Occipital lobe (tissue), 2 donors: ENCODE results near the gene NPIPB2. TPM values are rescaled to one million over a fixed set of nuclear protein-coding genes. Genes with fewer than 3 reads are reported as not detected.
"Not testable (repeated sequence)": the region's sequence is repeated elsewhere in the genome, so short reads cannot be mapped to it uniquely, and the experiment has no call there.

Experiments
- DNase-seq: peaks from one replicate; lab custom pipeline; 2025; lab: John Stamatoyannopoulos, UW
- total RNA-seq: library from RNA; depleted of rRNA; stranded (reverse); fragments of >200 nt; gene quantifications from one replicate; pipeline ENCODE4 v1.2.3, GENCODE V29; 2014

Gene NPIPB2
- total RNA-seq, 1 donor from 2014 or later, result 0.78 TPM

DNA sequence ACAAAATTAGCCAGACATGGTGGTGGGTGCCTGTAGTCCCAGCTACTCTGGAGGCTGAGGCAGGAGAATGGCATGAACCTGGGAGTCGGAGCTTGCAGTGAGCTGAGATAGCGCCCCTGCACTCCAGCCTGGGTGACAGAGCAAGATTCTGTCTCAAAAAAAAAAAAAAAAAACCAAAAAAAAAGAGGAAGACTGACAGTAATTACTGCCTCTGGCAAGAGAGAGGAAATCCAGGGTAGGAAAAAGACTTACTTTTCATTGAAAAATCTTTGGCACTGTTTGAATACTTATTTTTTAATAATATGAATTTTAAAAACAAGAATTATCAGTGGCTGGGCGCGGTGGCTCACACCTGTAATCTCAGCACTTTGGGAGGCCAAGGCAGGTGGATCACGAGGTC is 20.6 kb upstream of the NPIPB2 start:
- not testable (repeated sequence) for DNase-seq

DNA sequence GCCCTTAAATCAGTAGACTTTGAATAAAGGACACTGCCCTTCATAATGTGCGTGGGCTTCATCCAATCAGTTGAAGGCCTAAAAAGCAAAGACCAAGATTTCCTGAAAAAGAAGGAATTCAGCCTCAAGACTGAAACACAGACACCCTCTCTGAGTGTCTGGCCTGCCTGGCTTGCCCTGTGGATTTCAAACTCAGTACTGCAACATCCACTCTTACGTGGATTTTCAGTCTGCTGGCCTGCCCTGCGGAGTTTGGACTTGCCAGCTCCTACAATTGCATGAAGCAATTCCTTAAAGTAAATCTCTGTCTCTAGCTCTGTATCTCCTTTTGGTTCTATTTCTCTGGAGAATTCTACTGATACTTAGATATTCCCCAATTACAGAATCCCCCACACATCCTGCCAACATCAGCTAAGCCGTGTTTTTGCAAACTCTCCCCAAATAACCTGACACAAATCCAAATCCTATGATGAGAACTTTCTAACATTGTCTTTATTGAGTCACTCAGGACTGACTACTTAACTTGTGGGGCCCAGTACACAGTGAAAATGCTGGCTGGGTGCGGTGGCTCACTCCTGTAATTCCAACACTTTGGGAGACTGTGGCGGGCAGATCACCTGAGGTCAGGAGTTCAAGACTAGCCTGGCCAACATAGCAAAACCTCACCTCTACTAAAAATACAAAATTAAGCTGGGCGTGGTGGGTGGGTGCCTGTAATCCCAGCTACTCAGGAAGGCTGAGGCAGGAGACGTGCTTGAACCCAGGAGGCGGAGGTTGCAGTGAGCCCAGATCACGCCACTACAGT is 15.9 kb upstream of the NPIPB2 start:
- no peak for DNase-seq

DNA sequence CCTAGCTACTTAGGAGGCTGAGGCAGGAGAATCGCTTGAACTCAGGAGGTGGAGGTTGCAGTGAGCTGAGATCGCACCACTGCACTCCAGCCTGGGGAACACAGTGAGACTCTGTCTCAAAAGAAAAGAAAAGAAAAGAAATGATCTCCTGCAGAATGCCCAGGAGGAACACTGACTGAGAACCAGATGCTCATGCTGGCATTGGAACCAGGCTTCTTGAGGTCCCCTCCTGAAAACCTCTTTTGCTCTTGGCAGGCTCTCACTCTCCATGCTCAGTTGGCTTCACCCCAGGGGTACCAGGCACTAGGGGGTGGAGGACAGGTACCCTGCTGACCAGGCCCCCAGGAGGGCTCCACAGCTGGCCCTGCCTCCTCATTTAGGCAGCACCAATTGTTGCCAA is 14.7 kb upstream of the NPIPB2 start:
- no peak for DNase-seq

DNA sequence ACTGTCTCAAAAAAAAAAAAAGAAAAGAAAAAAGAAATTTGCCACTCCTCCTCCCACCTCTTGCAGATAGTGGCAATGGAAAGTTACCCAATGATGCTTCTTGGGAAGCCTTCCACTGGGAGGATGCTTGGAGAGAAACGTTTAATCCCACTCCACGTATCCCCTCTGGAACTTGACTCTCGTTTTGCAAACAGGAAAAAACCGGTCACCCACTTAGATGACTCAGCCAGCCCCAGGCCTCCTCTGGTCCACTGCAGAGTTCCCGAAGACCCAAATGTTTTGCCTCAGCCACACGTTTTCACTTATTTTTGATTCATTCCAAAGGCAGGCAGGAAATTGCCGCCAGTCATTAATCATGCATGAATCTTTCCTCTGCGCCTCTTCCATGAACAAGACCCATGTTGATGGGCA is 13.9 kb upstream of the NPIPB2 start:
- DNase-seq, result no peak

DNA sequence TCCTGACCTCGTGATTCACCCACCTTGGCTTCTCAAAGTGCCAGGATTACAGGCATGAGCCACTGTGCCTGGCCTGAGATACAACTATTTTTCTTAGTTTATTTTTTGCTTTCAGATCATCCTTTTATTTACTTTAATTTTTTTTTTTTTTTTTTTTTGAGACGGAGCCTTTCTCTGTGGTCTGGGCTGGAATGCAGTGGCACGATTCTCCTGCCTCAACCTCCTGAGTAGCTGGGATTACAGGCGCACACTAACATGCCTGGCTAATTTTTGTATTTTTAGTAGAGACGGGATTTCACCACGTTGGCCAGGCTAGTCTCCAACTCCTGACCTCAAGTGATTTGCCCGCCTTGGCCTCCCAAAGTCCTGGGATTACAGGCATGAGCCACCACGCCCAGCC is 11.7 kb upstream of the NPIPB2 start:
- not testable (repeated sequence) for DNase-seq

DNA sequence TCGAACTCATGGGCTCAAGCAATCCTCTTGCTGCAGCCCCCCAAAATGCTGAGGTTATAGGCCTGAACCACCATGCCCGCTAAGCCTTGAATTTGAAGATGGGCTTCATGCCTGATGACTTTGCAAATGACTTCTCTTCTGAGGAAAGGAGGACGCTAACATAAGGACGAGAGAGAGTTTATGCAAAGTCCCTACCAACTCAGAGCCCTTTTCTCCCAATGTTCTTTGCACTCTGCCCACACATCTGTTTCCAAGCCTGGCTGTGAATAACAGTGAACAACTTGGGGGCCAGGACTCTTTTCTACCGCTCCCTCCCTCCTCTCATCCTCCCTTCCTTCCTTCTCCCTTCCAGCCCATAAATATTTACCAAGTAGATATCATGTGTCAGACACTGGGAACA is 8.5 kb upstream of the NPIPB2 start:
- no peak for DNase-seq

DNA sequence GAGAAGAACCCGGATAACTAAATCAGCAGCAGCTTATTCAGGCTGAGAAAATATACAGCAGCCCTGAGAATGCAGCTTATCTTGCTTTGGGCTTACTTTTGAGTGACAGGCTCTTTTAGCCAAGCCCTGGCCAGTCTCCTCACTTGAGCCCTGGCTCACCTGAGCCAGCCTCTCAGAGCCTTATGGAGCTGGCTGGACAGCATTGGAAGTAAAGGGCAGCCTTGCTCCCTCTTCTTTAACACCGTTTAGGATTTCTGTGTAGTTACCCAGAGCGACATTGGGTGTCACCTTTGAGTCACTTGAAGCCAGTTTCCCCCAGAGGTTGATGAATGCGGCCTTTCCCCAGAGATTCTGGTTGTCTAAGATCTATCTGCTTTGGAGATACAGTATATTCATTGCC is 7.7 kb upstream of the NPIPB2 start:
- DNase-seq, result peak; percentile 6

DNA sequence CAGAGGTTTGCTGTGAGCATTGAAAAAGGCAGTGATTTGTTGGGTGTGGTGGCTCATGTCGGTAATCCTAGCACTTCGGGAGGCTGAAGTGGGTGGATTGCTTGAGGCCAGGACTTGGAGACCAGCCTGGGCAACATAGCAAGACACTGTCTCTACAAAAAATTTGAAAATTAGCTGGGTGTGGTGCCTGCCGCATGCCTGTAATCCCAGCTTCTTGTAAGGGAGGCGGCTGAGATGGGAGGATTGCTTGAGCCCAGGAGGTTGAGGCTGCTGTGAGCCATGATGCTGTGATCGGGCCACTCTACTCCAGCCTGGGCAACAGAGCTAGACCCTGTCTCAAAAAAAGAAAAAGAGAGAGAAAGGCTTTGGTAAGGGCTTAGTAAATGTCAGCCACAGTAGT is 7.0 kb upstream of the NPIPB2 start:
- no peak for DNase-seq

DNA sequence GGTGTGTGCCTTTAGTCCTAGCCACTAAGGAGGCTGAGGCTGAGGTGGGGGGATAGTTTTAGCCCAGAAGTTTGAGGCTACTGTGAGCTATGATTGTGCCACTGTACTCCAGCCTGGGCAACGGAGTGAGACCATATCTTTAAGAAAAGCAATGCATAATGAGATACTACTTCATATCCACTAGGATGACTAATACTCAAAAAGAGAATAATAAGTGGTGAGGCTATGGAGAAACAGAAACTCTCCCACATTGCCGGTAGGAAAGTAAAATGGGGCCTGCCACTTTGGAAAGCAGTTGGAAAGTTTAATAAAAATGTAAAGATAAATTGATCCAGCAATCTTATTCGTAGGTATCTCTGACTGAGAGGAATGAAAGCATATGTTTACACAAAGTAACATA is 4.6 kb upstream of the NPIPB2 start:
- no peak for DNase-seq

DNA sequence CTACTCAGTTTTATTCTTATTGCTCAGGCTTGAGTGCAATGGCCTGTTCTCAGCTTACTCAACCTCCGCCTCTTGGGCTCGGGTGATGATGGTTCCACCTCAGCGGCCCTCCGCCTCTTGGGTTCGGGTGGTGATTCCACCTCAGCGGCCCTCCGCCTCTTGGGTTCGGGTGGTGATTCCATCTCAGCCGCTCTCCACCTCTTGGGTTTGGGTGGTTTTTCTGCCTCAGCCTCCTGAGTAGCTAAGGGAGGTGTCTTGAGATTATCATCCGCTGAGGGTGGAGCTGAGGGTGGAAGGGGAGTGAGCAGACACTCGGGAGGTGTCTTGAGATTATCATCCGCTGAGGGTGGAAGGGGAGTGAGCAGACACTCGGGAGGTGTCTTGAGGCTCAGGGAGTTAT is 14.5 kb downstream of the NPIPB2 start:
- DNase-seq, result not testable (repeated sequence)

DNA sequence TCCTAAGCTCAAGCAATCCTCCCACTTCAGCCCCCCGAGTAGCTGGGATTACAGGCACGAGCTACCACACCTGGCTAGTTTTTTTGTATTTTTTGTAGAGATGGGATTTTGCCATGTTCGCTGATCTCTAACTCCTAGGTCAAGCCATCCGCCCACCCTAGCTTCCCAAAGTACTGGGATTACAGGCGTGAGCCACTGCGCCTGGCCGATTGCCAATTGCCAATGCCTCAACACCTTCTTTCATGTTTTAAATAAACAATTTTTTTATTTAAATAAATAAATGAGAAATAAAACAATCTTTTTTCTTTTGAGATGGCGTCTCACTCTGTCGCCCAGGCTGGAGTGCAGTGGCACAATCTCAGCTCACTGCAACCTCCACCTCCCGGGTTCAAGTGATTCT is 17.8 kb downstream of the NPIPB2 start:
- DNase-seq, result not testable (repeated sequence)

DNA sequence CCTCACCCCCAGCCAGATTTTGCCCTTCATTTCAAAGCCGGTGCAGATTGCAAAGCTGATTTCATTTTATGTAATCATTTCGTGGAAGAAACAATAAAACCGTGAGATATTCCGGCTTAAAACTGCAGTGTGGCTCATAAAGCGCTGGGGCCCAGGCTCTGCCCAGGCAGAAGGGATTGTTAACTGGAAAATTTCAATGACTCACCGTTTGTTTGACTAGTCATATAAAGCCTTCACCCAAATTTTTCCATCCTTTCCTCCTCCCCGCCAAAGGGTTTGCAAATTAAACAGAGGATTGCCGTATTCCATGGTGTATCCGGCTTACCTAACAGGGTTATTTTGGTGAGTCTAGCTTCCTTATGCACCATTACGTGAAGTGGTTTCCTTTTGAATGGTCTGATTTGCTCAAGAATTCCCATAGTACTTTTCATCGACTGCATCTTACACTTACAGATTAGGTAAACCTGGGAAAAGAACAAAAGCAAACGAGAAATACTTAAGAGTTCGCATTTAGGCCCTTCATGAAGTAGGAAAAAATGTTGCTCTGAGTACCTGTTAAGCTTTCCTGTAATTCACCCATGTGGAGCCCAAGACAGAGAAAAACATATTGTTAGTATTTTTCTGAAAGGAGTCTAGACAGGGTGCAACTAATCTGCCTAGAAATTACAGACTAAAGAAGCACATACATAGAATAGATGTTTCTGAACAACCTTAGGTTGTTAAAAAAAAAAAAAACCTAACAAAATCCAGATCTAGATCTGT is 25.1 kb downstream of the NPIPB2 start:
- DNase-seq, result peak; percentile 39

DNA sequence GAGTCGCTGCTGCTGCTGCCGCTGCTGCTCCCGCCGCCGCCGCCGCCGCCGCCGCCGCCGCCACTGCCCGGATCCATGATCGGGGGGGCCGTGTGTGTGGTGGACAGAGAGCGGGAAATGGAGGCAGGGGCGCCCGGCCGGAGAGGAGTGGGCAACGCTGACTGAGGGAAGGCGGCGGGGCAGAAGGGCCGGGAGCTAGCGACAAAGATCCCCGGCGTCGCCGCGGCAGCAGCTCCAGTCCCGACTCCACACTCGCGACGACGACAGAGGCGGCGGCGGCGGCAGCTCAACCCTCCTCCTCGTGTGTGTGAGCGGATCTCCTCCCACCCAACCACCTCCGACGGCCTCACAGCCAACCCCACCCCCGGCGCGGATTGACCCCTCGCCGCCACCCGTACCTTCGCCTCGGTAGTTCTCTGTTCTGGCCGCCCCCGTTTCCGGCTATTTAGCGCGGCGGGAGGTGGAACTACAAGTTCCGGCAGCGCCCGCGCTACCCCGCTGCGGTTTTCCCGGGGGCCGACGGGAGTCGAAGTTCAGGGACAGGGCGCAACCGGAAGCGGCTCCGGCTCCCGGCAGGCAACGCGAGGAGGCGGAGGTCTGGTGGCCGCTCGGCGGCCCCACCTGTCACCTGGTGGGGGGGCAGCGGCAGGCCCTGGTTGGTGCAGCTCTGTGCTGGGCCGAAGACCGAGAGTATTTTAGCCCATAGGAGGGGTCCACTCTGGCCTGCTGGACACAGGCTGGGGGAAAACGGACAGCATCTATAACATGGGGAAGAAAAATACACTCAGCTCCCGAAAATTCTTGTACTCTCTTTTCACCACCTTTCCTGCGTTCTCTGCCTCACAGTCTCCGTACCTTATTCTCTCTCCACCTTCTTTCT is 26.0 kb downstream of the NPIPB2 start, which contains the start of gene GSPT1:
TSS of gene GSPT1 (minus strand) at position 313 of the 880 bp plus-strand sequence. CDS start at position 77, 236 bp downstream.
- DNase-seq, result peak; percentile 98

DNA sequence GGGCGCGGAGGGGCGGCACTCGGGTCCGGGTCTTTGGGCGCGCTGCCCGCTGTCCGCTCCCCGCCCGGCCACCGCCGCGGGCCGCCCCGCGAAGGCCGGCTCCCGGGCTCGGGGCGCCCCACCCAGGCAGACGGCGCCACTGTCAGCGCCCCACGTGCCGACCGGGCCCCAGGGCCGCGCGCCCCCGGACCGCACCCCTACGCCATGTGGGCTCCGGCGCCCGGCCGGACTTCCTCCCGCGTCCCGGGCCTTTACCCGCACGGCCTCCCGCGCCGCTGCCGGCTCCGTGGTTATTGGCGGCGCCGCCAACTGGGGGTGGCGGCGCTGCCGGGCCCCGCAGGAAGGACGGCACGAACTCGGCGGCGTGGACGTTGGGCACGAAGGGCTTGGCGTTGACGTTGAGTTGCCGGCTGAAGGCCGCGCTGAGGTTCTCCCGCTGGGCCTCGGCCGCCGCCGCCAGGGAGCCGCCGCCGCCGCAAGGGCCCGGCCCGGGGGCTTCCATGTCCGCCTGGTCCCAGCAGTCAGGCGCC is 26.7 kb downstream of the NPIPB2 start:
- DNase-seq, result peak; percentile 39

DNA sequence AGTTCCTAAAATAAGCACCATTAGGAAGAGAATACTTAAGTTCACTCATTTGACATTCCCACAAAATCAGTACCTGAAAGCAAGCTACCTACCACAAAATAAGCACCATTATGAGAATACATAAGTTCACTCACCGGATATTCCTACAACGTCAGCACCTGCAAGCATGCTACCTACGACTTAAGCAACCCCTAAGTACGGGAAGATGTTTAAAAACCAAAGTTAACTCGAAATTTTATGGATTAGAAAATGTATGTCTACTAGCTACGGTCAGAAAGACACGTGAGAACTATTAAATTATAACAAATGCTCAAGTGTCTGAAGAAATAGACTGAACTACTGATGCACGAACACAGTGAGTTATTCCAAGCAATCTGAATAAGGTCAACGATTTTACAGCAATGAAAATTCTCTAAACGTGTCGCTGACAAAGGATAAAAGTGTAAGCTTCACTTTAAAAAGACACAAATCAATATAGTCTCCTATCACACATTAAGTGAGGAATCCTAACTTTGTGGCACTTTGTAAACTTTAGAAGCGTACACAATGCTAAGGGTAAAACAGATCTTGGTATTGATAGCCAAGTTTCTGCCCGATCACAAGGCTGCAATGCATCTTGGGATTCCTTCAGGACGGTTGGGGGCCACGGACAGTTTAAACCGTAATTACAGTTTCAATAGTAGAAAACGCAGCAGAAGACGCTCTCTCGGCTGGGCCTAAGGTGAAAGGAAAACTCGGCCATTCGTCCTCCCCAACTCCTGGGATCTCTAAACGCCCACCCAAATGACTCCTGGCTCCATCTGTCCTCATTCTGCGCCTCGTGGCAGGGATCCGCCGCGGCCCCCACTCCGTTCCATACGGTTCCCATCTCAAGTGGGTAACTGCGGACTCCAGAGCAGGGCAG is 27.4 kb downstream of the NPIPB2 start:
- DNase-seq, result no peak

DNA sequence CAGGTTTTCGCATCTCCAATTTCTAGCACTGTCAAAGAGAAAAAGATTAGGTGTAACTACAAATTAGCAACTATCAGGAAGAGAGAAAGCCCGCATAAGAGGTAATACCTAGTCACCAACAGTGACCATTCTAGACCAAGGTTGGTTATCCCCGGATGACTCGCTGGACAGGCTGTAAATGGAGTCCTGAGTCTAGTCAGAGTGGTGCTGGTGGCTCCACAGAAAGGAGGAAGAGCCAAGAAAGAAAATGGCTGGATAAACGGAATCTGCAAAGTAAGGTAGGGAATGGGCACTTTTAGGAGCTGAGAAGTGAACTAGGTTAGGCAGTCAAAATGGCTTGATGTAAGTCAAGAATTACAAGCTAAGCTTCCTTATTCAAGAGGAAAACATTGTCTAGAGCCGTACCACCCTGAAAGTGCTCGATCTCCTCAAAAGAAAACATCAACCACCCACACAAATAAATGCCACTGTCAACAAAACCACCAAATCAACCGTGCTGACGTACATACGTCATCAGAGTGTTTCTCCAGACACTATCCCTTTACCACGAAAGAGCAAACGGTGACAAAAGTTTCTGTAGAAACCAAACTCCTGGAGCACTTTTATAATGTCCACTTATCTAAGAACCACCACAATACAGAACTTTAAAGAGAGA is 28.3 kb downstream of the NPIPB2 start:
- no peak for DNase-seq

DNA sequence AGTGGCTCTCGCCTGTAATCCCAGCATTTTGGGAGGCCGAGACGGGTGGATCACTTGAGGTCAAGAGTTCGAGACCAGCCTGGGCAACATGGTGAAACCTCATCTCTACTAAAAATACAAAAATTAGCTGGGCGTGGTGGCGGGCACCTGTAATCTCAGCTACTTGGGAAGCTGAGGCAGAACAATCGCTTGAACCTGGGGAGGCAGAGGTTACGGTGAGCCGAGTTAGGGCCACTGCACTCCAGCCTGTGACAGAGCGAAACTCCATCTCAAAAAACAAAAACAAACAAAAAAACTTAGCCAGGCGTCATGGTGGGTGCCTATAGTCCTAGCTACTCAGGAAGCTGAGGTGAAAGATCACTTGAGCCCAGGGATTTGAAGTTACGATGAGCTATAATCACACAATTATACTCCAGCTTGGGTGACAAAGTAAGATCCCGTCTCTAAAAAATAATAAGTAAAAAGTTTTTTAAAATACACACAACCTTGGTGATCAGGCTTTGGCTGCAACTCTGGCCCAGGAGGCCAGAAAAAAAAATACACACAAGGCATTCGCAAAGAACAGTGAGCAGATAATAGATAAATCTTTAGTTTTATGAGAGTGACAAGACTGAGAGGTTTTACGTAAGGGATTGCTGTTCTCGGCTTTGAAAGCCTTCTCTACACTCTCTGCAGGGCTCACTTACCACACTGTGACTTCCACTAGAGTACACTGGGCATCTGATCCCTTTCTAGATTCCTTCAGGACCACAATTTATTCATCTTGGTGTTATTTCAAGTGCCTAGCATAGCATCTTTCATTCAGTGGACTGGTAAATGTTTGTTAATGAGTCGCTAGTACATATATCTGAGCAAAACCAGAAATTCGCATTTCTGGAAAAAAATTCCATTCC is 31.9 kb downstream of the NPIPB2 start:
- no peak for DNase-seq

DNA sequence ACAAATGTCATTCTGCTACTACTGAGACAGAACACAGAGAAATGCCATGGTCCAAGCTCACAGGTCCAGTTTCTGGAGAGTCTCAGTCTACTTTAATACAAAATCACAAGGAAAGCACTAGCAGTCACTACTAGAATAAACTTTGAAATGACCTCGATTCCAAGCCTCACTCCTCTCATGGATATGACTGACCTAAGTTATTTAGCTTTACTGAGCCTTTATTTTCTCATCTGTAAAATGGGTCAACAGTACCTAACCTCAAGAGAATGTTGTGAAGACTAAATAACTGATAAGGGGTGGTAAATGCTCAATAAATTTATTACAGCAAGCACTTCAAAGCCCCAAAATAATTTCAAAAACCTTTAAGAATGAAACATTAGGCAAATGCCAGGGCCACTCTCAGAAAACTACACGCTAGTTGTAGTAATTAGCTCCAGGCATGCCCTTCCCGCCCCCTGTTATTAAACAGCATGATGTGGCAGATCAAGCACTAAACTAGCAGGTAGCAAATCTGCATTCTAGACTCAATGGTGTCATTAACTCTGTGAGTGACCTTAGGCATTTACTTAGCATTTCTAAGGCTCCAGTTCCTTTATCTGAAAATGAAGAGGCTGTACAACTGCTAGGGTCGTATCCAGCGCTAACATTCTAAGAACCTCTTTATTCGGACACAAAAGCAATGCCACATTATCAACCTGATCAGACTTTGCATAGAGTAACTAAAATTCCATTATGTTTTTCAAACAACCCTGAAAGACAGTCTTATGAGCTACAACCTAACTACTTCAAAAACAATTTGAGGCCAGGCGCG is 34.5 kb downstream of the NPIPB2 start:
- no peak for DNase-seq
